Renal cortical epithelial cell (primary cell): Measurements from ENCODE around the gene ZNF688. TPM values are rescaled to one million over a fixed set of nuclear protein-coding genes. Genes with fewer than 3 reads are reported as not detected.
A peak's percentile ranks its signal among the peaks of the same experiment; 100 is the strongest.
"Not testable (repeated sequence)": the region's sequence is repeated elsewhere in the genome, so short reads cannot be mapped to it uniquely, and the experiment has no call there.

Source experiments
- DNase-seq: peaks from one replicate; pipeline ENCODE4 v3.0.0-alpha.2; 2011; ENCODE audit warnings: low read depth
- total RNA-seq: library from RNA; depleted of rRNA; stranded (reverse); fragments of >200 nt; gene quantifications from 2 replicates; pipeline ENCODE4 v1.2.3, GENCODE V29; 2014

Gene ZNF688
- 5.3 and 7.1 TPM in 2 replicates for total RNA-seq

DNA sequence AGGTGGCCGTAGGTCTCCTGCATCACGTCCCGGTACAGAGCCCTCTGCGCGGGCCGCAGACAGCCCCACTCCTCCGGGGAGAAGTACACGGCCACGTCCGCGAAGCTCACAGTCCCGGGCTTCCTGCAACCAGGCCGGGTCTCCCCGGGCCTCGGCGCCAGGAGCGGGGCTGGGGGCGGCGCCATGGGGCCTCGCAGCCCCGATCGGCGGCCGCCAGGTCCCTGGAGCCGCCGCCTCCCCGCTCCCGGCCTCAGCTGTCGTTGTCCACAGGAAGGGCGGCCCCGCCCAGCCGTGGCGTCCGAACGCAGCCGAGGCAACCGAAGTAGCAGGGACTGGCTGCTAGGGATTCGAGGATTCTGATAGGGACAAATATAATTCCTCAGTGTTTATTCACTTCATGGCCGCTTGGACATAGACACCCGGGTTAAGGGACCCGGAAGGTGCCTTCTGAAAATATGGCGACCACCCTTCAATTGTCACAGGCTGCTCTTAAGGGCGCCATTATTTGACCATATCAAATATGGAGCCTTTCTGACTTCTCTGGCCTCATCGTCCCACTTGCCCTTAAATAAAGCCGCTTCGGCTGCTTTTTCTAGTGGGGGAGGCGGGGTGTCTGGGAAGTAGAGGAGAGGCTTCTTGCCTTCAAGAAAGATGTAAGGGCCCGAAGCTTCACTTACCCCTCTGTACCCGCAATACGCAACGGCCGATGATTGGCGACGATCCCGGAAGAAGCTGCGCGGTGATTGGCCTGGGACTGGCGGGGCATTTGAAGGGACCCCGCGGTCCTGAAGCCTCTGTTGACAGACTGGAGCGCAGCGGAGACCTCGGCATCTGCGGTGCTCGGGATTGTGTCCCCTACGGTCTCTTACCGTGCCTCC, at the start of gene ZNF688:
TSS of gene ZNF688 (minus strand) at position 270 of the 878 bp plus-strand sequence. CDS start at position 185, 85 bp downstream.
- peak; percentile 98 for DNase-seq

- no peak for DNase-seq
Observed at GRCh38 chr16:30620169-30620568, 48.7 kb upstream of the ZNF688 start.

GRCh38 chr16:30619638-30620037, 48.1 kb upstream of the ZNF688 start:
- DNase-seq, result peak; percentile 89

GRCh38 chr16:30619202-30619601, 47.7 kb upstream of the ZNF688 start:
- no peak for DNase-seq

GRCh38 chr16:30615358-30616091, 44.0 kb upstream of the ZNF688 start:
- no peak for DNase-seq

GRCh38 chr16:30609926-30610839, 38.7 kb upstream of the ZNF688 start, which contains the start of gene ZNF689:
ZNF689 (minus strand) TSS chr16:30610389; CDS start chr16:30610041, 348 bp downstream.
- DNase-seq, result peak; percentile 92

- DNase-seq, result no peak
Observed at GRCh38 chr16:30609002-30609925, 37.8 kb upstream of the ZNF688 start.

- no peak for DNase-seq
Observed at GRCh38 chr16:30606004-30606403, 34.5 kb upstream of the ZNF688 start.

DNA sequence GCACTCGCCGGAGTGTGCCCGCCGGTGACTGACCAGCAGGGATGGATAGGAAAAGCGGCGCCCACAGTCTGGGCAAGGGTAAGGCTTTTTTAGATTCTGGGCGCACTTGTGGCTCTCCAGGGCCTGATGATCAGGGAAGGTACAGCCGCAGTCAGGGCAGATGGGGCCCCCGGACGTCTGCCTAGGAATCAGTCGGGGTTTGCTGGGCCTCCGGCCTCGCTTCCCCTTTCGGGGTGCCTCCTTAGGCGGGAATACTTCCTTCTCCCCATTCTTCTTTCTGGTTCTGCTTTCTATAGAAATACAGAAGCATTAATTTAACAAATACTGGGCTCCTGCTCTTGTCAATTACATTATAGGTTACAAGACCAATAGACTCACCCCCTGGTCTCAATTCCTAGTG, 33.6 kb upstream of the ZNF688 start:
- no peak for DNase-seq

DNA sequence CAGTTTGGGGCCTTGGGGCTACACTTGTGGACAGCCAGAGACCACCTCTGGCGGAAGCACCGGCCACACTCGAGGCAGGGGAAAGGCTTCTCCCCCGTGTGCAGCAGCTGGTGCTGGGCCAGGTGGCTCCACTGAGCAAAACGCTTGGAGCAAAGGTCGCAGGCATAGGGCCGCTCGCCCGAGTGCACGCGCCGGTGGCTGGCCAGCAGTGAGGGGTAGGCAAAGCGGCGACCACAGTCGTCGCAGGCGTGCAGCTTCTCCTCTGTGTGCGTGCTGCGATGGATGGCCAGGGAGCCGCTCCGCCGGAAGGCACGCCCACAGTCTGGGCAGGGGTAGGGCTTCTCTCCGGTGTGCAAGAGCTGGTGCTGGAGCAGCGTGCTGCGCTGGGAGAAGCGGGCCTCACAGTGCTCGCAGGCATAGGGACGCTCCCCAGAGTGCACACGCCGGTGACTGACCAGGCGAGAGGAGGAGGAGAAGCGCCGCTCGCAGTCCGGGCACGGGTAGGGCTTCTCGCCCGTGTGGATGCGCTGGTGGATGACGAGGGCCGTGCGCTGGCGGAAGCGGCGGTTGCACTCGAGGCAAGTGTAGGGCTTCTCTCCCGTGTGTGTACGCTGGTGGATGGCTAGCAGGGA, 32.9 kb upstream of the ZNF688 start:
- no peak for DNase-seq

DNA sequence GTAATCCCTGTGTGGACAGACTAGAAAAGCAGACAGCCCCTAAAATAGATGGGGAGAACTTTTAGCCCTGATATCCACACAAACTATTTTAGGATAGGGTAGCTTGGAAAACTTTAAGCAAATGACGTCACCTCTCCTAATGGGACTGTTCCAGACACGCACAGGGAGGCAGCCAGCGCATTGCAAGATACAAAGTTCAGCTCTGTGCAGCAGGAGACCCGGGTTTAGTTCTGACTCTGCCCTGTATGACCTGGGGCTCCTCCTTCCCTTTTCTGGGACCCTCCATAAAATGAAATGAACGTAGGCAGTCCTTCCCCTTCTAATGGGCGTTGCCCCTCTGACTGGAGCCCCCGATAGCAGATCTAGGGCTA, 32.4 kb upstream of the ZNF688 start:
- DNase-seq, result no peak

GRCh38 chr16:30602616-30603277, 31.2 kb upstream of the ZNF688 start:
- DNase-seq, result peak; percentile 29

GRCh38 chr16:30601966-30602365, 30.5 kb upstream of the ZNF688 start:
- no peak for DNase-seq

- DNase-seq, result no peak
Observed at GRCh38 chr16:30600929-30601328, 29.4 kb upstream of the ZNF688 start.

DNA sequence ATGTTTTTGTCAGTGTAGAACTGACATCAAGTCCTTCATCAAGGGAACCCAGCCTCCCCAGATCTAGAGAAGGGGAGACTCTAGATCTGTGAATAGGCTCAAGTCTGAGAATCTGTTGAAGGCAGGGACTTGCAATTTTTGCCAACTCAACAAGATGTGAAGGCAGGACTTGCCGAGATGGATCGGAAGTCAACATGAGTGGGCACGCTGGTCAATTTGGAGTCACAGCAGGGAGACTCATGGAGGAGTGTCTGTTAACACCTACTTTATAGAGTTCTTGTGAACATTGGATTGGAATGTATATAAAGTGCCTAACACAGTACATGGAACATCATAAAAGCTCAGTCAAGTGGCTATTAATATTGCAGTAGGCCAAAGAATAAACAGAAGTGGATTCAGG, 28.7 kb upstream of the ZNF688 start:
- DNase-seq, result no peak

DNA sequence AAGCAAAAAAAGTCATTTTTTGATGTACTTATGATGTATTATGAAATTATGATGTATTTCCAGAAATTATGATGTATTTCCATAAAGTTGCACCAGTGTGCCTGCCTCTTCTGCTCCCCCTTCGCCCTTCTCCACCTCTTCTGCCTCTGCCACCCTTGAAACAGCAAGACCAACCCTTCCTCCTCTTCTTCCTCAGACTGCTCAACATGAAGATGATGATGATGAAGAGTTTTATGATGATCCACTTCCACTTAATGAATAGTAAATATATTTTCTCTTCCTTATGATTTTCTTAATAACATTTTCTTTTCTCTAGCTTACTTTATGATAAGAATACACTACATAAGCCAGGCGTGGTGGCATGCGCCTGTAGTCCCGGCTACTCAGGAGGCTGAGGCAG, 21.4 kb upstream of the ZNF688 start:
- no peak for DNase-seq

GRCh38 chr16:30590869-30591268, 19.4 kb upstream of the ZNF688 start:
- DNase-seq, result not testable (repeated sequence)

DNA sequence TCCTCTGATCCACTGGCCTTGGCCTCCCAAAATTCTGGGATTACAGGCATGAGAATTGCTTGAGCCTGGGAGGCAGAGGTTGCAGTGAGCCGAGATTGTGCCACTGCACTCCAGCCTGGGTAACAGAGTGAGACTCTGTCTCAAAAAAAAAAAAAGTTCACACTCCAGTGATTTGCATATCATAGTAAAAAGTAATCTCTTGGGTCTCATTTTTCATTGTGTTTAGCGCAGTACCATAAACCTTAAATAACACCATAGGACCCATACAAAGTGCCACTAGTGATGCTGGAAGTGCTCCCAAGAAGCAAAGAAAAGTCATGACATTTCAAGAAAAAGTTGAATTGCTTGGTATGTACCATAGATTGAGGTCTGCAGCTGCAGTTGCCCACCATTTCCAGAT, 18.1 kb upstream of the ZNF688 start:
- not testable (repeated sequence) for DNase-seq

- DNase-seq, result no peak
Observed at GRCh38 chr16:30588651-30589050, 17.1 kb upstream of the ZNF688 start.
